Measurements from ENCODE around the gene CD22.

The CD22 gene

GRCh38 chr19:35365303-35365702 is 36.3 kb downstream of the CD22 start:
- H3K36me3 ChIP-seq (ENCODE audit: low read length) = no peaks in the 10 kb centered on the region
- H2AFZ ChIP-seq (ENCODE audit: low read depth, low read length, severe bottlenecking) = no peak overlapping the region
- H4K20me1 ChIP-seq (ENCODE audit: low read depth, low read length) = no peaks in the 10 kb centered on the region
- H3K4me2 ChIP-seq (ENCODE audit: low read depth, low read length, poor library complexity, severe bottlenecking) = no peak overlapping the region
- no peak overlapping the region for H3K9ac ChIP-seq (ENCODE audit: low read length)
- no peaks in the 10 kb centered on the region for H3K79me2 ChIP-seq (ENCODE audit: insufficient read depth, low read length)
- H3K27ac ChIP-seq (ENCODE audit: low read depth, low read length) = no peak overlapping the region
- no peak for TF ChIP-seq CTCF (IDR thresholded peaks at IDR 0.05; ENCODE audit: insufficient read depth, low read length, poor library complexity, severe bottlenecking)
- TF ChIP-seq EZH2phosphoT487 (conservative IDR thresholded peaks at IDR 0.05; ENCODE audit: low read length) = no peak
- H3K4me3 ChIP-seq (ENCODE audit: insufficient read depth, low read length, poor library complexity, severe bottlenecking) = no peak overlapping the region
- H3K27me3 ChIP-seq (ENCODE audit: low read length) = no peaks in the 10 kb centered on the region
- H3K9me3 ChIP-seq (ENCODE audit: insufficient read depth, low read length) = no peaks in the 10 kb centered on the region
- H3F3A ChIP-seq (ENCODE audit: insufficient read depth) = no peaks in the 10 kb centered on the region
- H3K9me2 ChIP-seq (replicated peaks; ENCODE audit: insufficient read depth, low read length) = no peaks in the 10 kb centered on the region

- no peak overlapping the region for H2AFZ ChIP-seq (ENCODE audit: low read depth, low read length, severe bottlenecking)
Measured at GRCh38 chr19:35368378-35368777, 39.4 kb downstream of the CD22 start.

GRCh38 chr19:35369522-35369921 is 40.5 kb downstream of the CD22 start:
- H2AFZ ChIP-seq (ENCODE audit: low read depth, low read length, severe bottlenecking) = no peak overlapping the region
- H3K4me3 ChIP-seq (ENCODE audit: insufficient read depth, low read length, poor library complexity, severe bottlenecking) = no peak overlapping the region
- no peaks in the 10 kb centered on the region for H4K20me1 ChIP-seq (ENCODE audit: low read depth, low read length)
- no peaks in the 10 kb centered on the region for H3K79me2 ChIP-seq (ENCODE audit: insufficient read depth, low read length)
- no peaks in the 10 kb centered on the region for H3F3A ChIP-seq (ENCODE audit: insufficient read depth)
- no peaks in the 10 kb centered on the region for H3K27me3 ChIP-seq (ENCODE audit: low read length)
- no peak overlapping the region for H3K4me2 ChIP-seq (ENCODE audit: low read depth, low read length, poor library complexity, severe bottlenecking)
- H3K27ac ChIP-seq (ENCODE audit: low read depth, low read length) = no peak overlapping the region
- no peaks in the 10 kb centered on the region for H3K36me3 ChIP-seq (ENCODE audit: low read length)
- no peak for TF ChIP-seq CTCF (IDR thresholded peaks at IDR 0.05; ENCODE audit: insufficient read depth, low read length, poor library complexity, severe bottlenecking)
- no peak for TF ChIP-seq EZH2phosphoT487 (conservative IDR thresholded peaks at IDR 0.05; ENCODE audit: low read length)
- no peaks in the 10 kb centered on the region for H3K9me3 ChIP-seq (ENCODE audit: insufficient read depth, low read length)
- H3K9ac ChIP-seq (ENCODE audit: low read length) = no peak overlapping the region
- H3K9me2 ChIP-seq (replicated peaks; ENCODE audit: insufficient read depth, low read length) = no peaks in the 10 kb centered on the region

More at GRCh38 chr19:35368378-35368777, 39.4 kb downstream of the CD22 start:
- Histone ChIP-seq H3K9me3 (ENCODE audit: insufficient read depth, low read length) (no peaks in the 10 kb centered on the region), H3K4me2 (ENCODE audit: low read depth, low read length, poor library complexity, severe bottlenecking) (no peak overlapping the region), H4K20me1 (ENCODE audit: low read depth, low read length) (no peaks in the 10 kb centered on the region), H3F3A (ENCODE audit: insufficient read depth) (no peaks in the 10 kb centered on the region), H3K27ac (ENCODE audit: low read depth, low read length) (no peak overlapping the region), H3K36me3 (ENCODE audit: low read length) (no peaks in the 10 kb centered on the region), H3K27me3 (ENCODE audit: low read length) (no peaks in the 10 kb centered on the region), H3K79me2 (ENCODE audit: insufficient read depth, low read length) (no peaks in the 10 kb centered on the region), H3K9ac (ENCODE audit: low read length) (no peak overlapping the region), H3K4me3 (ENCODE audit: insufficient read depth, low read length, poor library complexity, severe bottlenecking) (no peak overlapping the region), H3K9me2 (replicated peaks; ENCODE audit: insufficient read depth, low read length) (no peaks in the 10 kb centered on the region)
- no peak for TF ChIP-seq CTCF (IDR thresholded peaks at IDR 0.05; ENCODE audit: insufficient read depth, low read length, poor library complexity, severe bottlenecking)

- Histone ChIP-seq H3K79me2 (ENCODE audit: insufficient read depth, low read length) (no peaks in the 10 kb centered on the region), H3K9me2 (replicated peaks; ENCODE audit: insufficient read depth, low read length) (no peaks in the 10 kb centered on the region), H3K27me3 (ENCODE audit: low read length) (no peaks in the 10 kb centered on the region), H3K9ac (ENCODE audit: low read length) (no peak within 1 kb of the TSS), H3K4me2 (ENCODE audit: low read depth, low read length, poor library complexity, severe bottlenecking) (no peak within 1 kb of the TSS), H3K27ac (ENCODE audit: low read depth, low read length) (no peak within 1 kb of the TSS), H3K4me3 (ENCODE audit: insufficient read depth, low read length, poor library complexity, severe bottlenecking) (no peak within 1 kb of the TSS), H3K36me3 (ENCODE audit: low read length) (no peaks in the 10 kb centered on the region), H4K20me1 (ENCODE audit: low read depth, low read length) (no peaks in the 10 kb centered on the region), H3F3A (ENCODE audit: insufficient read depth) (no peaks in the 10 kb centered on the region), H3K9me3 (ENCODE audit: insufficient read depth, low read length) (no peaks in the 10 kb centered on the region), H2AFZ (ENCODE audit: low read depth, low read length, severe bottlenecking) (no peak within 1 kb of the TSS)
- TF ChIP-seq CTCF (IDR thresholded peaks at IDR 0.05; ENCODE audit: insufficient read depth, low read length, poor library complexity, severe bottlenecking) (no peak), EZH2phosphoT487 (conservative IDR thresholded peaks at IDR 0.05; ENCODE audit: low read length) (no peak)
Measured at GRCh38 chr19:35370722-35371121, 41.7 kb downstream of the CD22 start, which contains the start of gene GPR42. Gene GPR42 (plus strand): TSS chr19:35371068. CDS start chr19:35371360, 292 bp downstream.

Data from SU-DHL-6 (cell line).